Panc1 (cell line): ENCODE data around the gene ACTA2. TPM values are rescaled to one million over a fixed set of nuclear protein-coding genes. Genes with fewer than 3 reads are reported as not detected.

Experiments
- ATAC-seq: fragments of 200-7000 bp; cut with Tn5 transposase; 2 replicates; pipeline ENCODE4 v1.9.1; 2020; ENCODE audit warnings: mild to moderate bottlenecking, moderate library complexity
- BruUV-seq: library from RNA; stranded (reverse); fragments of 400-500 nt; replicated peaks from 2 replicates; lab custom pipeline; 2021; lab: Mats Ljungman, UMichigan
- CTCF ChIA-PET: fragments of 300-600 bp; sonication (Branson Sonifier 250); formaldehyde crosslinking; loops from one replicate; lab custom pipeline; 2022; ENCODE audit warnings: antibody characterized with exemption; lab: Charles Lee
- POLR2A ChIA-PET: fragments of 300-600 bp; sonication (Branson Sonifier 250); formaldehyde crosslinking; loops from one replicate; lab custom pipeline; 2022; ENCODE audit warnings: antibody characterized with exemption; lab: Charles Lee
- DNase-seq: peaks from one replicate; pipeline ENCODE4 v3.0.0-alpha.2; 2010; ENCODE audit warnings: low read depth, low spot score
- H3K27ac ChIP-seq: 2 replicates; pipeline ENCODE4 v1.5.1; 2011; ENCODE audit warnings: mild to moderate bottlenecking, low read length, inconsistent platforms
- H3K27me3 ChIP-seq: fragments of 200-500 bp; sonication (Bioruptor generic); 2 replicates; pipeline ENCODE4 v1.6.0; 2014; ENCODE audit warnings: low read length, inconsistent platforms; ENCODE audit not compliant: control insufficient read depth, insufficient read depth
- H3K36me3 ChIP-seq: fragments of 200-500 bp; sonication (Bioruptor generic); 2 replicates; pipeline ENCODE4 v1.5.1; 2014; ENCODE audit warnings: inconsistent platforms, mild to moderate bottlenecking, low read length, moderate library complexity; ENCODE audit not compliant: control insufficient read depth, insufficient read depth
- H3K4me1 ChIP-seq: 2 replicates; pipeline ENCODE4 v1.5.1; 2011; ENCODE audit warnings: inconsistent platforms, mild to moderate bottlenecking, low read length, moderate library complexity; ENCODE audit not compliant: control insufficient read depth, insufficient read depth
- H3K4me3 ChIP-seq, 2 experiments: 2 replicates each; pipeline ENCODE4 v1.5.1; 2011 to 2012; ENCODE audit warnings: low read depth in 2 of 2, low read length in 2 of 2, mild to moderate bottlenecking in 2 of 2, inconsistent platforms in 1 of 2, moderate library complexity in 1 of 2
- H3K9me3 ChIP-seq: fragments of 200-500 bp; sonication (Bioruptor generic); 2 replicates; pipeline ENCODE4 v1.5.1; 2014; ENCODE audit warnings: low read depth, mild to moderate bottlenecking, inconsistent platforms, low read length, moderate library complexity; ENCODE audit not compliant: control insufficient read depth, insufficient read depth
- POLR2AphosphoS5 ChIP-seq: IDR thresholded peaks from 2 replicates; pipeline ENCODE4 v1.6.1; 2012; ENCODE audit warnings: mild to moderate bottlenecking, low read depth, low read length, moderate library complexity
- REST ChIP-seq, 2 experiments: IDR thresholded peaks; 2 replicates each; pipeline ENCODE4 v1.6.1; 2011 to 2012; ENCODE audit warnings: low read depth in 2 of 2, control low read depth in 1 of 2, low read length in 1 of 2, mild to moderate bottlenecking in 1 of 2, moderate library complexity in 1 of 2; ENCODE audit not compliant: insufficient read depth in 1 of 2
- SIN3A ChIP-seq: IDR thresholded peaks from 2 replicates; pipeline ENCODE4 v1.6.1; 2012; ENCODE audit warnings: low read depth, mild to moderate bottlenecking, low read length, moderate library complexity, borderline replicate concordance; ENCODE audit not compliant: insufficient read depth
- TCF7L2 ChIP-seq: IDR thresholded peaks from 2 replicates; pipeline ENCODE4 v1.6.1; 2011; ENCODE audit warnings: mild to moderate bottlenecking, low read depth, low read length, inconsistent platforms
- in situ Hi-C: cut with HindIII; loops from 2 replicates; pipeline ENCODE4 v1.10.0; 2016; ENCODE audit warnings: low sequenced_read_pairs, low pct_unique_long_range_greater_than_20kb
- intact Hi-C: fragments of 100-400 bp; cut with micrococcal nuclease; formaldehyde crosslinking; loops from one replicate; pipeline ENCODE4 v1.10.0; 2022; ENCODE audit not compliant: unreplicated experiment
- total RNA-seq: library from RNA; stranded (reverse); gene quantifications from one replicate; pipeline ENCODE4 v1.2.1, GENCODE V29; 2021; ENCODE audit not compliant: unreplicated experiment
- TF ChIP-seq, protein P1 (sequence below): fragments of 450-650 bp; IDR thresholded peaks from 2 replicates; pipeline ENCODE4 v1.5.1; 2017; ENCODE audit warnings: mild to moderate bottlenecking

ACTA2 gene
- total RNA-seq, 1 experiment from 2014 or later, result 4.7 TPM

GRCh38 chr10:88906921-88907320 is 45.7 kb downstream of the ACTA2 start:
- in situ Hi-C loops (no loop called here), intact Hi-C loops (no loop called here)
- Histone ChIP-seq H3K27me3 (no peaks in the 10 kb centered on the region), H3K4me1 (no peaks in the 10 kb centered on the region), H3K9me3 (no peaks in the 10 kb centered on the region), H3K4me3 (no peak overlapping the region), H3K36me3 (peaks cover 21% of the 10 kb centered on the region), H3K27ac (no peak overlapping the region)
- no TSS peak for BruUV-seq
- ChIA-PET POLR2A (no interaction called here), CTCF (no interaction called here)
- TF ChIP-seq TCF7L2 (no peak), POLR2AphosphoS5 (no peak), SIN3A (no peak), REST (IDR thresholded peaks at IDR 0.05; ENCODE audit: insufficient read depth in 1 of 2, low read depth in 2 of 2, low read length in 1 of 2) (no peak)
- TF ChIP-seq, protein P1, sequence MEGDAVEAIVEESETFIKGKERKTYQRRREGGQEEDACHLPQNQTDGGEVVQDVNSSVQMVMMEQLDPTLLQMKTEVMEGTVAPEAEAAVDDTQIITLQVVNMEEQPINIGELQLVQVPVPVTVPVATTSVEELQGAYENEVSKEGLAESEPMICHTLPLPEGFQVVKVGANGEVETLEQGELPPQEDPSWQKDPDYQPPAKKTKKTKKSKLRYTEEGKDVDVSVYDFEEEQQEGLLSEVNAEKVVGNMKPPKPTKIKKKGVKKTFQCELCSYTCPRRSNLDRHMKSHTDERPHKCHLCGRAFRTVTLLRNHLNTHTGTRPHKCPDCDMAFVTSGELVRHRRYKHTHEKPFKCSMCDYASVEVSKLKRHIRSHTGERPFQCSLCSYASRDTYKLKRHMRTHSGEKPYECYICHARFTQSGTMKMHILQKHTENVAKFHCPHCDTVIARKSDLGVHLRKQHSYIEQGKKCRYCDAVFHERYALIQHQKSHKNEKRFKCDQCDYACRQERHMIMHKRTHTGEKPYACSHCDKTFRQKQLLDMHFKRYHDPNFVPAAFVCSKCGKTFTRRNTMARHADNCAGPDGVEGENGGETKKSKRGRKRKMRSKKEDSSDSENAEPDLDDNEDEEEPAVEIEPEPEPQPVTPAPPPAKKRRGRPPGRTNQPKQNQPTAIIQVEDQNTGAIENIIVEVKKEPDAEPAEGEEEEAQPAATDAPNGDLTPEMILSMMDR, result no peak
- DNase-seq (no peak), ATAC-seq (no peak)

- POLR2A ChIA-PET, result no interaction called here
- Histone ChIP-seq H3K9me3 (no peaks in the 10 kb centered on the region), H3K4me1 (peaks cover 12% of the 10 kb centered on the region), H3K27ac (no peak overlapping the region), H3K4me3 (no peak overlapping the region), H3K27me3 (no peaks in the 10 kb centered on the region), H3K36me3 (peaks cover 25% of the 10 kb centered on the region)
- CTCF ChIA-PET, result no interaction called here
- no peak for DNase-seq
- intact Hi-C loops (no loop called here), in situ Hi-C loops (no loop called here)
- TF ChIP-seq REST (IDR thresholded peaks at IDR 0.05; ENCODE audit: insufficient read depth in 1 of 2, low read depth in 2 of 2, low read length in 1 of 2) (no peak), POLR2AphosphoS5 (no peak), TCF7L2 (no peak), SIN3A (no peak)
- no TSS peak for BruUV-seq
- no peak for ATAC-seq
Measured at GRCh38 chr10:88903715-88904114, 48.9 kb downstream of the ACTA2 start.
